WERI-Rb-1 (cell line): Measurements from ENCODE around the gene TFPT.

Experiments
- DNase-seq: peaks from one replicate; pipeline ENCODE4 v3.0.0-alpha.2; 2020
- H3K27ac ChIP-seq: fragments of 250-450 bp; sonication (Bioruptor Pico); 2 replicates; pipeline ENCODE4 v1.5.1; 2020; ENCODE audit warnings: mild to moderate bottlenecking, moderate library complexity
- H3K27me3 ChIP-seq: fragments of 250-450 bp; sonication (Bioruptor Pico); 2 replicates; pipeline ENCODE4 v1.5.1; 2021; ENCODE audit warnings: mild to moderate bottlenecking, low read depth, moderate library complexity; ENCODE audit not compliant: insufficient read depth, severe bottlenecking
- H3K36me3 ChIP-seq: fragments of 250-450 bp; sonication (Bioruptor Pico); 2 replicates; pipeline ENCODE4 v1.5.1; 2020; ENCODE audit warnings: mild to moderate bottlenecking, moderate library complexity
- H3K4me3 ChIP-seq: 2 replicates; pipeline ENCODE4 v1.5.1; 2011; ENCODE audit warnings: low read depth, mild to moderate bottlenecking, control low read depth, low read length
- H3K9me3 ChIP-seq: fragments of 250-450 bp; sonication (Bioruptor Pico); 2 replicates; pipeline ENCODE4 v1.5.1; 2021; ENCODE audit warnings: mild to moderate bottlenecking, moderate library complexity; ENCODE audit not compliant: severe bottlenecking
- CTCF ChIP-seq: IDR thresholded peaks from 2 replicates; pipeline ENCODE4 v1.5.1; 2011; ENCODE audit warnings: low read depth, mild to moderate bottlenecking, control low read depth, inconsistent platforms, low read length

The TFPT gene, protein sequence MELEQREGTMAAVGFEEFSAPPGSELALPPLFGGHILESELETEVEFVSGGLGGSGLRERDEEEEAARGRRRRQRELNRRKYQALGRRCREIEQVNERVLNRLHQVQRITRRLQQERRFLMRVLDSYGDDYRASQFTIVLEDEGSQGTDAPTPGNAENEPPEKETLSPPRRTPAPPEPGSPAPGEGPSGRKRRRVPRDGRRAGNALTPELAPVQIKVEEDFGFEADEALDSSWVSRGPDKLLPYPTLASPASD

GRCh38 chr19:54115109-54116063 is at the start of gene TFPT, which contains the start of gene PRPF31:
TFPT (minus strand) TSS chr19:54115657; CDS start chr19:54115269, 388 bp downstream.
PRPF31 (plus strand) TSS chr19:54115754; CDS start chr19:54118279, 2,525 bp downstream.
- H3K9me3 ChIP-seq, result no peaks in the 10 kb centered on the region
- no peak for TF ChIP-seq CTCF
- H3K27me3 ChIP-seq, result no peaks in the 10 kb centered on the region
- peak within 1 kb of the TSS; percentile 52 for H3K4me3 ChIP-seq
- H3K36me3 ChIP-seq, result peaks cover 36% of the 10 kb centered on the region
- peak; percentile 95 for DNase-seq
- peak within 1 kb of the TSS; percentile 96 for H3K27ac ChIP-seq

DNA sequence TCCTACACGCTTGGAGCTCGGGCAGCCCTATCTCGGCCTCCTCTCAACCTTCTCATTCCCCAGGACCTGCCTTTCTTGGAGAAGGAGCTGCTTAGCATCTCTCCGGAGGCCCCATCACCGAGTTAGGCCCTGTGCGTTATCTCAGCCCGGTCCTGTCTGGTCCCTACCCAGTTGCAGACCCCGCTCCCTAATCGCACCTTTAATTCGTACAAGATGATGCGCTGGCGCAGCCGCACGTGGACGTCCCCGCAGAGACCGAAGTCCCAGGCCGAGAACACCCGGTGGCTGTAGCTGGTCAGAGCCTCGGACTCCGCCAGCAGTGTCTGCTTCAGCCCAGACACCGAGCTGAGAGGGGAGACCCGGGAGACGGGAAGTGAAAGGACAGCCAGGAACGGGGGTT is 49.8 kb upstream of the TFPT start:
- Histone ChIP-seq H3K27me3 (no peaks in the 10 kb centered on the region), H3K27ac (no peak overlapping the region), H3K4me3 (no peak overlapping the region), H3K36me3 (no peaks in the 10 kb centered on the region), H3K9me3 (no peaks in the 10 kb centered on the region)
- DNase-seq, result no peak
- TF ChIP-seq CTCF, result no peak

- no peaks in the 10 kb centered on the region for H3K27me3 ChIP-seq
- H3K9me3 ChIP-seq, result no peaks in the 10 kb centered on the region
- H3K27ac ChIP-seq, result no peak overlapping the region
- no peak for TF ChIP-seq CTCF
- no peak overlapping the region for H3K4me3 ChIP-seq
- DNase-seq, result no peak
- no peaks in the 10 kb centered on the region for H3K36me3 ChIP-seq
Observed at GRCh38 chr19:54164369-54165068, 49.1 kb upstream of the TFPT start.

GRCh38 chr19:54162884-54163283 is 47.4 kb upstream of the TFPT start:
- no peak overlapping the region for H3K27ac ChIP-seq
- no peak for DNase-seq
- peaks cover 5% of the 10 kb centered on the region for H3K36me3 ChIP-seq
- no peak for TF ChIP-seq CTCF
- no peaks in the 10 kb centered on the region for H3K9me3 ChIP-seq
- H3K4me3 ChIP-seq, result no peak overlapping the region
- no peaks in the 10 kb centered on the region for H3K27me3 ChIP-seq

GRCh38 chr19:54162241-54162805 is 46.9 kb upstream of the TFPT start:
- H3K36me3 ChIP-seq, result peaks cover 10% of the 10 kb centered on the region
- no peaks in the 10 kb centered on the region for H3K27me3 ChIP-seq
- no peaks in the 10 kb centered on the region for H3K9me3 ChIP-seq
- no peak overlapping the region for H3K4me3 ChIP-seq
- H3K27ac ChIP-seq, result no peak overlapping the region
- TF ChIP-seq CTCF, result no peak
- DNase-seq, result no peak
